DND-41 (cell line): Measurements from ENCODE around the gene RNF32.

Experiments
- EZH2 ChIP-seq: IDR thresholded peaks from 3 replicates; pipeline ENCODE4 v1.6.1; 2012; ENCODE audit warnings: borderline replicate concordance, low read depth, mild to moderate bottlenecking, moderate library complexity, low read length, inconsistent platforms; ENCODE audit not compliant: severe bottlenecking
- TF ChIP-seq, protein P1 (sequence below): IDR thresholded peaks from 2 replicates; pipeline ENCODE4 v1.5.1; 2012; ENCODE audit warnings: borderline replicate concordance, low read length, moderate library complexity, mild to moderate bottlenecking; ENCODE audit not compliant: poor library complexity, severe bottlenecking; ENCODE audit errors: extremely low read depth

DNA sequence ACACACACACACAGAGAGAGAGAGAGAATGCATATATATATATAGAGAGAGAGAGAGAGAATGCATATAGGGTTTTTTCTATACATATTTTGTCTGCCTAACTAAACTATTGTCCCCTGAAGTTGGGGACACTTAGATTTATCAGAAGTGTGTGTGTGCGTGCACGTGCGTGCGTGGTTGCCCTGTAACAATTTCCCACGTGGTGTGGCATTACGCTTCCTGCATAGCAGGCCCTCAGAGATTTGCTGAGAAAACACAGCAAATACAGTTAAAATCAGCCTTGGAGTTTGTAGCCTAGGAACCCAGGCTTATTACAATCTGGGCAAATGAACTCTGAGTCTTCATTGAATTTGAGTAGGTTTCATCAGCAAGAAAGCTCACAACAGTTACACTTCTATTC lies 14.7 kb downstream of the RNF32 start:
- TF ChIP-seq, protein P1, sequence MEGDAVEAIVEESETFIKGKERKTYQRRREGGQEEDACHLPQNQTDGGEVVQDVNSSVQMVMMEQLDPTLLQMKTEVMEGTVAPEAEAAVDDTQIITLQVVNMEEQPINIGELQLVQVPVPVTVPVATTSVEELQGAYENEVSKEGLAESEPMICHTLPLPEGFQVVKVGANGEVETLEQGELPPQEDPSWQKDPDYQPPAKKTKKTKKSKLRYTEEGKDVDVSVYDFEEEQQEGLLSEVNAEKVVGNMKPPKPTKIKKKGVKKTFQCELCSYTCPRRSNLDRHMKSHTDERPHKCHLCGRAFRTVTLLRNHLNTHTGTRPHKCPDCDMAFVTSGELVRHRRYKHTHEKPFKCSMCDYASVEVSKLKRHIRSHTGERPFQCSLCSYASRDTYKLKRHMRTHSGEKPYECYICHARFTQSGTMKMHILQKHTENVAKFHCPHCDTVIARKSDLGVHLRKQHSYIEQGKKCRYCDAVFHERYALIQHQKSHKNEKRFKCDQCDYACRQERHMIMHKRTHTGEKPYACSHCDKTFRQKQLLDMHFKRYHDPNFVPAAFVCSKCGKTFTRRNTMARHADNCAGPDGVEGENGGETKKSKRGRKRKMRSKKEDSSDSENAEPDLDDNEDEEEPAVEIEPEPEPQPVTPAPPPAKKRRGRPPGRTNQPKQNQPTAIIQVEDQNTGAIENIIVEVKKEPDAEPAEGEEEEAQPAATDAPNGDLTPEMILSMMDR: no peak
- no peak for TF ChIP-seq EZH2
